PFSK-1 (cell line): Measurements from ENCODE around the gene GABRG2.

Experiments used
- POLR2AphosphoS5 ChIP-seq: IDR thresholded peaks from 2 replicates; pipeline ENCODE4 v1.6.1; 2012; ENCODE audit warnings: low read depth, mild to moderate bottlenecking, control low read depth, low read length, moderate library complexity
- SIN3A ChIP-seq: IDR thresholded peaks from 2 replicates; pipeline ENCODE4 v1.6.1; 2012; ENCODE audit warnings: mild to moderate bottlenecking, low read length, moderate library complexity, borderline replicate concordance; ENCODE audit not compliant: insufficient read depth
- TAF1 ChIP-seq: IDR thresholded peaks from 2 replicates; pipeline ENCODE4 v1.6.1; 2012; ENCODE audit warnings: low read length, control low read depth, borderline replicate concordance; ENCODE audit not compliant: insufficient read depth

DNA sequence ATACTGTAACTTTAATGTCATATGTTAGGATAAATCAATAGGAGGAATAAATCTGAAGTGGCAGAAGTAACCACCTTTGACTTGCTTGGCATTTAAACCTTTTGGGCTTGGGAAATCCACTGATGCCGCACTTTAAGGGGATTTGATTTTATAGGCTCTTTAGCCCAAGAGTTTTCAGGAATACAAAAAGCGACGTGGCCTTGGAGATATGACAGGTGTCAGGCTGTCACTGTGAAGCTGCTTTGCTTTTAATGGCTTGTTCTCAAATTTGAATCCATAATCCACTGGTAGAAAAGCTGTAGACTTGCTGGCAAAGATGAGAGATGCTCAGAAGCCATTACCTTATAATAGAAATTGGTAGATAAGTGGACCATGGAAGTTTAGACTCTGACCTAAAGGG lies 71.6 kb downstream of the GABRG2 start:
- TF ChIP-seq POLR2AphosphoS5 = no peak
- TF ChIP-seq SIN3A = no peak
- TF ChIP-seq TAF1 = no peak
